ENCODE data around the gene KIF4A.

DNA sequence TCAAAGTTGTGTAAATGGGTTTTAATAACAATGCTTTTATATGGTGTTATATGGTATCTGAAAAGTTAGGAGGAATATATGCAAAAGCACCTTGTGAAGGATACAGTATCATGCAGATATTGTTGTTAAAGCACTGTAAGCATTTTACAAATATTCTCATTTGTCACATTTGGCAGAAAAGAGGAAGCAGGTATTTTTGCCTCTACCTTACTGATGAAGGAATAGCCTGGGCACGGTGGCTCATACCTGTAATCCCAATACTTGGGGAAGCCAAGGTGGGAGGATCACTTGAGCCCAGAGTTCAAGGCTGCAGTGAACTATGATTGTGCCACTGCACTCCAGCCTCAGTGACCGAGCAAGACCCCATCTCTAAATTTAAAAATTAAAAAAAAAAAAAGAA is 121.0 kb downstream of the KIF4A start:
- TF ChIP-seq, protein P1, sequence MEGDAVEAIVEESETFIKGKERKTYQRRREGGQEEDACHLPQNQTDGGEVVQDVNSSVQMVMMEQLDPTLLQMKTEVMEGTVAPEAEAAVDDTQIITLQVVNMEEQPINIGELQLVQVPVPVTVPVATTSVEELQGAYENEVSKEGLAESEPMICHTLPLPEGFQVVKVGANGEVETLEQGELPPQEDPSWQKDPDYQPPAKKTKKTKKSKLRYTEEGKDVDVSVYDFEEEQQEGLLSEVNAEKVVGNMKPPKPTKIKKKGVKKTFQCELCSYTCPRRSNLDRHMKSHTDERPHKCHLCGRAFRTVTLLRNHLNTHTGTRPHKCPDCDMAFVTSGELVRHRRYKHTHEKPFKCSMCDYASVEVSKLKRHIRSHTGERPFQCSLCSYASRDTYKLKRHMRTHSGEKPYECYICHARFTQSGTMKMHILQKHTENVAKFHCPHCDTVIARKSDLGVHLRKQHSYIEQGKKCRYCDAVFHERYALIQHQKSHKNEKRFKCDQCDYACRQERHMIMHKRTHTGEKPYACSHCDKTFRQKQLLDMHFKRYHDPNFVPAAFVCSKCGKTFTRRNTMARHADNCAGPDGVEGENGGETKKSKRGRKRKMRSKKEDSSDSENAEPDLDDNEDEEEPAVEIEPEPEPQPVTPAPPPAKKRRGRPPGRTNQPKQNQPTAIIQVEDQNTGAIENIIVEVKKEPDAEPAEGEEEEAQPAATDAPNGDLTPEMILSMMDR (IDR thresholded peaks at IDR 0.05) = no peak
- TF ChIP-seq POLR2A (IDR thresholded peaks at IDR 0.05) = no peak
- TF ChIP-seq POLR2AphosphoS5 (IDR thresholded peaks at IDR 0.05) = no peak
- no peak for TF ChIP-seq EP300 (IDR thresholded peaks at IDR 0.05)

Data from gastroesophageal sphincter (tissue), 3 donors.